Measurements from ENCODE around the gene WDPCP. TPM values are rescaled to one million over a fixed set of nuclear protein-coding genes. Genes with fewer than 3 reads are reported as not detected.

Gene WDPCP
- total and polyA plus RNA-seq, 2 of the 13 experiments (the other 11 are each of a cell fraction or from before 2014, with no cell fraction given): 2.9 to 5.2 TPM

- TF ChIP-seq NFE2L1 (CRISPR knock-in tag; IDR thresholded peaks at IDR 0.05; ENCODE audit: borderline replicate concordance): no peak
Measured at GRCh38 chr2:63619328-63619727, 31.1 kb upstream of the WDPCP start (continued).

- FAIRE-seq: no peak
- in situ Hi-C loops (cut with HindIII; ENCODE audit: extremely low pct_ligation_motif_present, low pct_unique_long_range_greater_than_20kb) (no loop called here), intact Hi-C loops (cut with micrococcal nuclease; ENCODE audit: unreplicated experiment) (no loop called here)
- ATAC-seq: no peak
- H3K4me2 ChIP-seq (ENCODE audit: low read depth, low read length): no peak overlapping the region
- no peak for DNase-seq (ENCODE audit: low spot score)
- no peaks in the 10 kb centered on the region for H3K9me3 ChIP-seq (ENCODE audit: low read length)
- H3K36me3 ChIP-seq (replicated peaks in 1 of 2; ENCODE audit: control insufficient read depth in 1 of 2, insufficient read depth in 2 of 2, low read length in 2 of 2): no peaks in the 10 kb centered on the region
- WGBS (ENCODE audit: low lambda C conversion rate): 84% methylated on average over 1 of the region's 1 CpG
- no peak overlapping the region for H3K4me3 ChIP-seq (replicated peaks in 1 of 3; ENCODE audit: insufficient read depth in 1 of 3, low read depth in 2 of 3, low read length in 3 of 3)
- H2AFZ ChIP-seq (ENCODE audit: low read length): no peak overlapping the region
- TF ChIP-seq, protein P1, sequence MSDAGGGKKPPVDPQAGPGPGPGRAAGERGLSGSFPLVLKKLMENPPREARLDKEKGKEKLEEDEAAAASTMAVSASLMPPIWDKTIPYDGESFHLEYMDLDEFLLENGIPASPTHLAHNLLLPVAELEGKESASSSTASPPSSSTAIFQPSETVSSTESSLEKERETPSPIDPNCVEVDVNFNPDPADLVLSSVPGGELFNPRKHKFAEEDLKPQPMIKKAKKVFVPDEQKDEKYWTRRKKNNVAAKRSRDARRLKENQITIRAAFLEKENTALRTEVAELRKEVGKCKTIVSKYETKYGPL (CRISPR knock-in tag; IDR thresholded peaks at IDR 0.05): no peak
- no peak for TF ChIP-seq MTF2 (CRISPR knock-in tag; IDR thresholded peaks at IDR 0.05; ENCODE audit: borderline replicate concordance)
- TF ChIP-seq ZKSCAN5 (CRISPR knock-in tag; IDR thresholded peaks at IDR 0.05): no peak
- no peak for TF ChIP-seq ZNF431 (CRISPR knock-in tag; IDR thresholded peaks at IDR 0.05; ENCODE audit: borderline replicate concordance, low read depth)
- no peak for TF ChIP-seq HMG20A (CRISPR knock-in tag; IDR thresholded peaks at IDR 0.05; ENCODE audit: borderline replicate concordance)
- TF ChIP-seq IKZF4 (CRISPR knock-in tag; IDR thresholded peaks at IDR 0.05; ENCODE audit: borderline replicate concordance, low read depth, not compliant biosample characterization): no peak
- TF ChIP-seq, protein P2, sequence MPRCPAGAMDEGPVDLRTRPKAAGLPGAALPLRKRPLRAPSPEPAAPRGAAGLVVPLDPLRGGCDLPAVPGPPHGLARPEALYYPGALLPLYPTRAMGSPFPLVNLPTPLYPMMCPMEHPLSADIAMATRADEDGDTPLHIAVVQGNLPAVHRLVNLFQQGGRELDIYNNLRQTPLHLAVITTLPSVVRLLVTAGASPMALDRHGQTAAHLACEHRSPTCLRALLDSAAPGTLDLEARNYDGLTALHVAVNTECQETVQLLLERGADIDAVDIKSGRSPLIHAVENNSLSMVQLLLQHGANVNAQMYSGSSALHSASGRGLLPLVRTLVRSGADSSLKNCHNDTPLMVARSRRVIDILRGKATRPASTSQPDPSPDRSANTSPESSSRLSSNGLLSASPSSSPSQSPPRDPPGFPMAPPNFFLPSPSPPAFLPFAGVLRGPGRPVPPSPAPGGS (CRISPR knock-in tag; IDR thresholded peaks at IDR 0.05): no peak
- no peak for TF ChIP-seq ZNF432 (CRISPR knock-in tag; IDR thresholded peaks at IDR 0.05; ENCODE audit: borderline replicate concordance)
- no peak for TF ChIP-seq ADNP (CRISPR knock-in tag; IDR thresholded peaks at IDR 0.05)
- TF ChIP-seq RBM39 (IDR thresholded peaks at IDR 0.05; ENCODE audit: low read depth, low read length, poor library complexity, severe bottlenecking): no peak
- no peak for TF ChIP-seq CBX2 (IDR thresholded peaks at IDR 0.05; ENCODE audit: low read depth, low read length)
- TF ChIP-seq CBX2 (CRISPR knock-in tag; IDR thresholded peaks at IDR 0.05; ENCODE audit: low read depth): no peak
- TF ChIP-seq JUNB (CRISPR knock-in tag; IDR thresholded peaks at IDR 0.05; ENCODE audit: borderline replicate concordance): no peak
- TF ChIP-seq NONO (IDR thresholded peaks at IDR 0.05): no peak
- TF ChIP-seq NONO (CRISPR knock-in tag; conservative IDR thresholded peaks at IDR 0.05): no peak
- H3K9ac ChIP-seq (ENCODE audit: insufficient read depth, low read depth, low read length): no peak overlapping the region
- peaks cover 20% of the 10 kb centered on the region for H3K4me1 ChIP-seq (ENCODE audit: insufficient read depth, low read length)
- no TSS peak for BruUV-seq (replicated peaks)
- H3K27ac ChIP-seq (ENCODE audit: extremely low read length, insufficient read depth, low read length): no peak overlapping the region
- H4K20me1 ChIP-seq (ENCODE audit: insufficient read depth, low read length): no peaks in the 10 kb centered on the region
- no peaks in the 10 kb centered on the region for H3K79me2 ChIP-seq (ENCODE audit: insufficient read depth, low read length)
- POLR2A ChIA-PET: no interaction called here
- peaks cover 1 to 12% of the 10 kb centered on the region in 2 experiments; a peak in 2 of 5 replicates for H3K27me3 ChIP-seq (ENCODE audit: control insufficient read depth in 1 of 2, insufficient read depth in 2 of 2, low read length in 2 of 2)
- CTCF ChIA-PET (ENCODE audit: low intra/inter-chr PET ratio, low total read pairs): no interaction called here
Measured at GRCh38 chr2:63617366-63617765, 29.1 kb upstream of the WDPCP start.

Measured in HepG2 (cell line).